GM12875 (cell line): ENCODE data around the gene CDC6.

Experiments
- H3K4me3 ChIP-seq: one replicate; pipeline ENCODE4 v1.5.1; 2011; ENCODE audit warnings: low read depth, low read length, control low read depth
- TF ChIP-seq, protein P1 (sequence below): IDR thresholded peaks from 2 replicates; pipeline ENCODE4 v1.5.1; 2011; ENCODE audit warnings: low read depth, mild to moderate bottlenecking, control low read depth, inconsistent platforms, low read length, moderate library complexity, borderline replicate concordance; ENCODE audit not compliant: insufficient read depth

The CDC6 gene

DNA sequence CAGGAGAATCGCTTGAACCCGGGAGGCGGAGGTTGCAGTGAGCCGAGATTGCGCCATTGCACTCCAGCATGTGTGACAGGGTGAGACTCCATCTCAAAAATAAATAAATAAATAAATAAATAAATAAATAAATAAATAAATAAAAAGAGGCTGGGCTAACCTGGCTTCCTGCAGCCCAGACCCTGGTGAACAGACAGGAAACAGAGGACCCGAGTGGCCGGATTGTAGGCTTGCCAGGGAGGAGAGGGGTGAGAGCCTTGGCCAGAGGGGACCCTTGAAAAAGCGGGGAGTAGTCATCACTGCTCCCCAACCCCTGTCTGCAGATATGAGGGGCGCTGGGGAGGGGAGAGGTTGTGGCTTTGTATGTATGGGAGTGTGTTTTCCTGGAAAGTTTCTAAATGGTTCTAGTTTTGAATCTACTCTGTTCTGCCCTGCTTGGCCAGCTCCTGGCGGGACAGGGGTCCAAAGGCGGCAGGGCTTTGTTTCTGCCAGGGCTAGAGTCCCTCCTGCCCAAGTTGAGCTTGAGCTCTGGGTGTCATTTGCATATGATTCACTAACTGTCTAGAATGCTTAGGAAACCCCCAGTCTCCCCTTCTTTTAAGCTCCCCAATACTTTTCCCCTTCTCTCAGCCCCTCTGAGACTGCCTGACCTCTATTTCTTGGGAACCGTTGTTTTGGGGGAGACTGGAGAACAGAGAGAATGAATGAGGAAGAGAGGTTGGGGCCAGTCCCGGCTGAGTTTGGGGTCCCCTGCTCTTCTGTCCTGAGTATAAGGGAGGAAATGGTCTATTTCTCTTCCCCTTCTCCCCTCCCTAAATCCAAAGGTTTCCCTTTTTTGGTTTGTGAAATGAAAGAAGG lies 37.7 kb downstream of the CDC6 start:
- TF ChIP-seq, protein P1, sequence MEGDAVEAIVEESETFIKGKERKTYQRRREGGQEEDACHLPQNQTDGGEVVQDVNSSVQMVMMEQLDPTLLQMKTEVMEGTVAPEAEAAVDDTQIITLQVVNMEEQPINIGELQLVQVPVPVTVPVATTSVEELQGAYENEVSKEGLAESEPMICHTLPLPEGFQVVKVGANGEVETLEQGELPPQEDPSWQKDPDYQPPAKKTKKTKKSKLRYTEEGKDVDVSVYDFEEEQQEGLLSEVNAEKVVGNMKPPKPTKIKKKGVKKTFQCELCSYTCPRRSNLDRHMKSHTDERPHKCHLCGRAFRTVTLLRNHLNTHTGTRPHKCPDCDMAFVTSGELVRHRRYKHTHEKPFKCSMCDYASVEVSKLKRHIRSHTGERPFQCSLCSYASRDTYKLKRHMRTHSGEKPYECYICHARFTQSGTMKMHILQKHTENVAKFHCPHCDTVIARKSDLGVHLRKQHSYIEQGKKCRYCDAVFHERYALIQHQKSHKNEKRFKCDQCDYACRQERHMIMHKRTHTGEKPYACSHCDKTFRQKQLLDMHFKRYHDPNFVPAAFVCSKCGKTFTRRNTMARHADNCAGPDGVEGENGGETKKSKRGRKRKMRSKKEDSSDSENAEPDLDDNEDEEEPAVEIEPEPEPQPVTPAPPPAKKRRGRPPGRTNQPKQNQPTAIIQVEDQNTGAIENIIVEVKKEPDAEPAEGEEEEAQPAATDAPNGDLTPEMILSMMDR = no peak
- H3K4me3 ChIP-seq = peak overlapping the region; percentile 35

DNA sequence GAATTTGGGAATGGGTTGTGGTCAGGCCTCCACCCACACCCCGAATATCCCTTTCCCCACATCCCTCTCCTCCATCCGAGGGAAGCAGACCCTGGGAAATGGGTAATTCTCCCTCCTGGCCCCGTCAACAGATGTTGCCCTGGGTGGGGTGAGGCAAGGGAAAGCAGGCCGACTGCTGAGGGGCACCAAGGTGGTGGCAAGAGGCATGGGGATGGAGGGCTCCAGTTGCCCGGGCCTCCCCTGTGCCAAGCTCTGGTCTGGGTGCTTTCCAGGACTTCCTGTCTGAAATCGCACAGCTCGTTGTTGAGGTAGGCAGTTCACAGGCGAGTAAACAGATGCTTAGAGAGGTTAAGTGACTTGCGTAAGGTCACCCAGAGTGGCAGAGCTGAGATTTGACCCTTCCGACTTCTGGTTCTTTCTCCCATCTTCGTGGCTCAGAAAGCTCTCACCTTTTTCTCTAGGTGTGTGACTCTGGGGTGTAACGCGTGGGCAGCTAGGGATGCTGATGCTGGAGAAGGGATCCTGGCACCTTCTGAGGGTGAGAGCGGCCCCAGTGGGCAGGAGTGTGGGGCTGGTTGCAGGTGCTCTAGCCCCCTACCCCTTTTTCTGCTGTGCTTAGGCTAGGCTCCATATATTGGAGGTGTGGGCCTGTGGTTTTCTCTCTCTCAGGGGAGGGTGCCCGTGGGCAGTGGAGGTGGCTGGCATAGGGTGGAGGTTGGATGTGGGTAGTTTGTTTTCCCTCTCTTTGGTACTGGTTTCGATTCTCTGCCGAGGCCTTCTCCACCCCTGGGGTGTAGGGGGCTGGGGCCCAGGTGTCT lies 38.5 kb downstream of the CDC6 start:
- peak overlapping the region; percentile 36 for H3K4me3 ChIP-seq
- TF ChIP-seq, protein P1 = no peak

DNA sequence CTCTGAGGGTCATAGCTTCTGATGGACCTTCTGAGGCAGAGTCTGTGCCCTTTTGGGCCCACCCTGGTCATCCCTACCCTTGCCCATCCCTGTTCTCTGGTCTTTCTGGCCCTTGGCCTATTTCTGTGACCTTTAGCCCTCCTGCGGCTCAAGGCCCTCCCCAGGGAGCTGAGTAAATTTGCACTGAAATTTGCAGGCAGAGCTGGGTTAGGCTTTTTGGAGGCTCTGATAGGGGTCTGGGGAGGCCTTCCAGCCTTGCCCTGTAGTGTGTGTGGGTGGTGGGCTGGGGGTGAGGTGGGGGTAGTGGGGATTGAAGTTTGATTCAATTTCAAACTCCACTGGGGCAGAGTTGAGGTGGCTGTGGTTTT lies 39.1 kb downstream of the CDC6 start:
- TF ChIP-seq, protein P1 = no peak
- H3K4me3 ChIP-seq = peak overlapping the region; percentile 36

DNA sequence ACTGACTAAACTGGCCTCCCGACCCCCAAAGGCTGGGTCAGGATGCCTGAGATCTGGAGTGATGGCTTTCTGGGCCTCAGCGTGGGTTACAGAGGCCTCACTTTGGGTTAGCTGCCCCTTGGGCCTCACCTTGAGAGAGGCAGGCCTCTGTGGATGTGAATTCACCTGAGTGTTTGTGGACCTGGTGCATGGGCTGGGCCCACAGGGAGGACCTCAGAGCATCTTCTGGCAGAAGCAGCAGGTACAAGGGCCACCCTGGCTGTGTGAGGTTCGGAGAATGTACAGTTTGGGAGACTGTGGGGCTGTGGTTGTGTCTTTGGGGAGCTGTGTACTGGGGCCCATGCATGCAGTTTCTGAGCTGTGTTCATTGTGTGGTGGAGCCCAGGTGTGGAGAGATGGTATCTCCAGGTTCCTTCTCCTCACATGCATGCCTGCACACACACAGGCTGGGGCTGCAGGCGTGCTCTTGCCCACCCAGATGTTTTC lies 39.6 kb downstream of the CDC6 start:
- H3K4me3 ChIP-seq = no peak overlapping the region
- TF ChIP-seq, protein P1 = no peak

DNA sequence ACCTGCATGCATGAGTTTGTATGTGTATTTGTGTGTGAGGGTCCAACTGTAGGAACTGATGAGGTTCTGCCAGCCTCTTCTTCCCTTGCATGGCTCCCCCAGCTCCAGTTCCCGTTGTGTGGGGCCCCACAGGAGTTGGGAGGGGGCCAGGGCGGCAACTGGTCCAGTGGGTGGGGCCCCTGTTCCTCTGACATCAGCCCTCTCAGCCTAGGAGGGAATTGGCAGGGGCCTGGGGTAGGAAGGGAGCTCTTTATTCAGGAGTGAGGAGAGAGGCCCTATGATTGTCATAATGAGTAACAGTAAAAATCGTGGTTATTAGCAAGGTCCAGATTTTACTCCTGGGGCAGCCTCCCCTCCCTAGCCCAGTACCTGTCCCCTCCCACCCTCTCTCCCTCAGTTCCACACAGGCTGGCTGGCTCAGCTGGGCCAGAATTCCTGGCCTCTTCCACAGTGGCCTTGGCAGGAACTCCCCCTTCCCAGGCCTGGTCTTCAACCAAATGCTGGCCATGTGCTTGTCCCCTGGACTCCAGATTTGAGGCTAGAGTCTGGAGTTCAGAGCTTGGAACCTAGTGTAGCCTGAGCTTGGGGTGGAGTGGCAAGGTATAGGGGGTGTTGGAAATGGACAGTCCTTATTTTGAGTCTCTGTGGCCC lies 40.2 kb downstream of the CDC6 start:
- TF ChIP-seq, protein P1 = no peak
- H3K4me3 ChIP-seq = no peak overlapping the region

DNA sequence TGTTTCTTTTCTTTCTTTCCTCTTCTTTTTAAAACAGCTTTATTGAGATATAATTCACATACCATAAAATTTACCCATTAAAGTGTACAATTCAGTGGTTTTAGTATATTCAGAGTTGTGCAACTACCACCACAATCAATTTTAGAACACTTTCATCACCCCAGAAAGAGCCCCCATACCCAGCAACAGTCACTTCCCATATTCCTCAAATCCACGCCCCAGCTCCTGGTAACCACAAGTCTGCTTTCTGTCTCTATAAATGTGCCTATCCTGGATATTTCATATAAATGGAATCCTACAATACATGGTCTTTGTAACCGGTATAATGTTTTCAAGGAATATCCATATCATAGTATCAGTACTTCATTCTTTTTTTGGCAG lies 40.7 kb downstream of the CDC6 start:
- H3K4me3 ChIP-seq = no peak overlapping the region
- TF ChIP-seq, protein P1 = no peak
